Measurements from ENCODE around the gene AAK1. TPM values are rescaled to one million over a fixed set of nuclear protein-coding genes. Genes with fewer than 3 reads are reported as not detected.
A peak's percentile ranks its signal among the peaks of the same experiment; 100 is the strongest.
"Not testable (repeated sequence)": the region's sequence is repeated elsewhere in the genome, so short reads cannot be mapped to it uniquely, and the experiment has no call there.

AAK1 gene
- total RNA-seq, 2 experiments from 2014 or later, result 95.2 to 99.3 TPM

DNA sequence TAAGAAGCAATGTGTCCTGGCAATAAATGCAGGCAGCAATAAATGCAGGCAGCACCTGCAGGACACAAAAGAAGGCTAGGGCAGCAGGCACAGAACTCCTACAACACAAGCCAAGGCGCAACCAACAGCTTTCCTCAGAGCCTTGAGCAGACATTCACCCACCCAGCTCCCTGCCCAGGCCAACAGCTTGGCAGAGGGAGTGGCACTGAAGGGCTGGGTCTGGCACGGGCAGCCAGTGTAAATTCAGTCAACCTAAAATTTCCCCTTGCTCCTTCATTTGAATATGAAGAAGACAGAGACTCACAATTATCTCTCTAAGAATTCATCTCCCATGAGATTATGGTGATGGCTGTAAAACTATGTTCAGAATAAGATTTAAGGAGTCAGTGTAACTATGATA, 35.4 kb downstream of the AAK1 start:
- CTCF ChIA-PET, result no interaction called here
- no peaks in the 10 kb centered on the region for H3K27me3 Mint-ChIP-seq
- peaks cover 80% of the 10 kb centered on the region for H3K4me1 Mint-ChIP-seq (ENCODE audit: low read depth)
- DNase-seq, result no peak
- peaks cover 10% of the 10 kb centered on the region for H3K9me3 Mint-ChIP-seq
- H3K27ac Mint-ChIP-seq, result no peak overlapping the region
- intact Hi-C loops (cut with micrococcal nuclease), result no loop called here
- no peak overlapping the region for H3K4me3 Mint-ChIP-seq
- POLR2A ChIA-PET, result interaction anchor here (0.8 kb wide), 1 partner anchor 35 kb away, joined by 3 read pairs; the partner anchor contains the start of gene AAK1
- peaks cover 29% of the 10 kb centered on the region for H3K36me3 Mint-ChIP-seq

DNA sequence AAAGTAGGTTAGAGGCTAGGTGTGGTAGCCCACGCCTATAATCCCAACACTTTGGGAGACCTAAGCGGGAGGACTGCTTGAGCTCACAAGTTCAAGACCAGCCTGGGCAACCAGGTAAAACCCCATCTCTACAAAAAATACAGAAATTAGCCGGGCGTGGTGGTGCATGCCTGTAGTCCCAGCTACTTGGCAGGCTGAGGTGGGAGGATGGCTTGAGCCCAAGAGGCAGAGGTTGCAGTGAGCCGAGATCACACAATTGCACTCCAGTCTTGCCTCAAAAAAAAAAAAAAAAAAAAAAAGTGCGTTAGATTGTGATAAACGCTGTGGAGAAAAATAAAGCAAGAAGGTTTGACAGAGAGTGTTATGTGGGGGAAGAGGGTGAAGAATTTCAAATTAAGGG, 36.8 kb downstream of the AAK1 start:
- H3K27me3 Mint-ChIP-seq; POLR2A ChIA-PET; intact Hi-C loops (cut with micrococcal nuclease); H3K27ac Mint-ChIP-seq; H3K4me3 Mint-ChIP-seq; CTCF ChIA-PET; H3K9me3 Mint-ChIP-seq; DNase-seq: not testable (repeated sequence)
- H3K4me1 Mint-ChIP-seq (ENCODE audit: low read depth), result peaks cover 80% of the 10 kb centered on the region
- peaks cover 21% of the 10 kb centered on the region for H3K36me3 Mint-ChIP-seq

DNA sequence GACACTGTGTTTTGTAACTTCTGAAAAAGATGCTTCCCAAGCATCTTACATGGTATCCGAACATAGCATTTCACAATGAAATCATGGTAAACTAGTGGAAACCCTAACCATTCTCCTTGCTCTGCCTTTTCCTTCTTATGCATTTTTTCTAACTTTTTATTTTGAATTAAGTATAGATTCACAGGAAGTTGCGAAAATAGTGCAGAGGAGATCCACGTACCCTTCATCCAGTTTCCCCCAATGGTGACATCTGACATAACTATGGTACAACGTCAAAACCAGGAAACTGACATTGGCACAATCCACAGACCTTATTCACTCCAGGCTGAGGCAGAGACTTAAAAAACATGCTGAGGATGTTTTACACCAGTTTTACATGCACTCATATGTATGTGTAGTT, 38.3 kb downstream of the AAK1 start:
- intact Hi-C loops (cut with micrococcal nuclease), result no loop called here
- Mint-ChIP-seq H3K4me3 (no peak overlapping the region), H3K36me3 (peaks cover 14% of the 10 kb centered on the region), H3K4me1 (ENCODE audit: low read depth) (peaks cover 84% of the 10 kb centered on the region), H3K27me3 (no peaks in the 10 kb centered on the region), H3K9me3 (peaks cover 9% of the 10 kb centered on the region), H3K27ac (no peak overlapping the region)
- no peak for DNase-seq
- POLR2A ChIA-PET, result interaction anchor here (0.5 kb wide), 1 partner anchor 1613 kb away, joined by 4 read pairs; no protein-coding TSS in a partner anchor
- CTCF ChIA-PET, result interaction anchor here (1.5 kb wide), 1 partner anchor 120 kb away, joined by 5 read pairs; no protein-coding TSS in a partner anchor

DNA sequence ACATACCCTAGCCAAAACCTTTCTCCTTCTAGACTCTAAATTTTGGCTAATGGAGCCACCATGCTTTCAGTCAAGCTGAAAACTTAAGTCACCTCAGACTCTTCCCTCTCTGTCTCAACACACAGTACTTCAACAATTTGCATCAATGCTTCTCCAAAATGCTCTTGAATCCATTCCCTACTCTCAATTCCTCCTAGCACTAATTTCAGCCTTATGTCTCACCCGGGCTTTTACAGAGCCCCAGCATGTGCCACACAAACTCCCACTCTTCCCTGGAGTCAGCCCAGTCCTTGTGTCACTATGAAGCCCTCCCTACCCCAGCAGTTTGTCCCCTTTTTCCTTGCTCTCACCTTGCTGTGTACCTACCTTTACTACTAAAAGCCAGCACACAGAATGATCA, 38.7 kb downstream of the AAK1 start:
- no peaks in the 10 kb centered on the region for H3K27me3 Mint-ChIP-seq
- peaks cover 14% of the 10 kb centered on the region for H3K36me3 Mint-ChIP-seq
- peaks cover 87% of the 10 kb centered on the region for H3K4me1 Mint-ChIP-seq (ENCODE audit: low read depth)
- intact Hi-C loops (cut with micrococcal nuclease), result no loop called here
- POLR2A ChIA-PET, result no interaction called here
- H3K27ac Mint-ChIP-seq, result peak overlapping the region; percentile 26
- no peak overlapping the region for H3K4me3 Mint-ChIP-seq
- CTCF ChIA-PET, result interaction anchor here (0.9 to 1.5 kb wide), 2 partner anchors 11 to 120 kb away, joined by 3 to 5 read pairs; no protein-coding TSS in a partner anchor
- DNase-seq, result no peak
- H3K9me3 Mint-ChIP-seq, result peaks cover 5% of the 10 kb centered on the region

DNA sequence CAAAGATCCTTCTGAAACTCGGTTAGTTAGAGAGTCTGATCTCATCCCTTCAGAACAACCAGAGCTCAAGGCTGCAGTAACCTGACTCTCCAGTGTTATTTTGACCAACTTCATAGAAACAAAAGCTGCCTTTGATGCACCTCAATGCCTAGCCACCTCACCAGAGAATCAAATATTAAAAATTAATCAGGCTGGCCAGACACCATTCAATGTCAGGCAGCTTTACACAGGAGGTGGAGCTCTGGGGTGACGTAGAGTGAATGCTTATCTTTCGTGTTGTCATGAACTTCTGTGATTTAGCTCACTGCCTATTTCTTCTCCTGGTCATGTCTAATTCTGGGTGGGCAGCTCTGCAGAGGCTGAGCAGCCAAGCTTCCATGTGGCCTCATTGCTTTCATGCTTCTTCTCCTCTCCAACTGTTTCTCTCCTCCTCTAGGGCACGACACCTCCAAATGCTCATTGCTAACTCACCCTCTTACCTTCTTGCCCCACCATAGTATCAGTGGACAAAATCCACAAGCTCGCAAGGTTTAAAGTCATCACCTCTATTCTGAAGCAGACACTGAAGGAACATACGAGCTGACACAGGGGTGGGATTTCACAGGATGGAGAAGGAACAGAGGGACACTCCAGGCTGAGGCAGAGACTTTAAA, 39.4 kb downstream of the AAK1 start:
- POLR2A ChIA-PET, result interaction anchor here (1.5 kb wide), 1 partner anchor 12 kb away, joined by 4 read pairs; no protein-coding TSS in a partner anchor
- intact Hi-C loops (cut with micrococcal nuclease), result no loop called here

DNA sequence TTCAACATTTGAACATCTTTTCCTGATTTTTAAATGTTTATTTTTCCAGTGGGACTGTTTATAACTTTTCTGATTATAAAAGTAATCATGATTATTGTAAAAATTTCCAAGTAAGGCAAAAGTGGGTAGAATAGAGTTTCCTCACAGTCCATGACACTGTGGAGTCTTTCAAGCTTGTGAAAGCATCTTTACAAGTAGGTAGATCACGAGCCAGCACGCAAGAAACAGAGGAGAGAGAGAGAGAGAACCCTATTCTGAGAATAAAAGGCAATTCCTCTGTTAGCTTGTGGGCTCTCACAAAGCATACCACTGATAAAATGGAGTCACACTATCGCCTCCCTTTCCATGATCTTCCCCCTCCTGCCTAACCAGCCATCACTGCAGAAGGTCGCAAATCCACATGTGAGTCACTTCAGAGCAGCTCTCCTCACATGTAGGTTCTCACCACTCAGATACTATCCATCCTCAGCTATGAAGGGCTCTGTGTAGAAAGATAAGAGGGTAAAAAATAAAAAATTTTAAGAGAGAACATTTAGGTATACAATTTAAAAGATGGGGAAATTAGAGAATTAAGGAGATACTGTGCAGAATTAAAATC, 40.3 kb downstream of the AAK1 start:
- CTCF ChIA-PET, result interaction anchor here (0.6 to 2.1 kb wide), 5 partner anchors 38 to 213 kb away, joined by 3 to 15 read pairs (median 3); no protein-coding TSS in a partner anchor
- DNase-seq, result no peak
- peaks cover 14% of the 10 kb centered on the region for H3K36me3 Mint-ChIP-seq
- intact Hi-C loops (cut with micrococcal nuclease), result no loop called here
- no peak overlapping the region for H3K4me3 Mint-ChIP-seq
- H3K27me3 Mint-ChIP-seq, result no peaks in the 10 kb centered on the region
- POLR2A ChIA-PET, result interaction anchor here (1.5 kb wide), 1 partner anchor 13 kb away, joined by 4 read pairs; no protein-coding TSS in a partner anchor
- H3K4me1 Mint-ChIP-seq (ENCODE audit: low read depth), result peaks cover 88% of the 10 kb centered on the region
- peak overlapping the region; percentile 44 for H3K27ac Mint-ChIP-seq
- peaks cover 5% of the 10 kb centered on the region for H3K9me3 Mint-ChIP-seq

More for the DNA sequence above, 39.4 kb downstream of the AAK1 start:
- peaks cover 91% of the 10 kb centered on the region for H3K4me1 Mint-ChIP-seq (ENCODE audit: low read depth)
- H3K27ac Mint-ChIP-seq, result no peak overlapping the region
- DNase-seq, result no peak
- CTCF ChIA-PET, result interaction anchor here (0.6 to 2.1 kb wide), 6 partner anchors 9 to 212 kb away, joined by 3 to 15 read pairs (median 4); no protein-coding TSS in a partner anchor
- peaks cover 5% of the 10 kb centered on the region for H3K9me3 Mint-ChIP-seq
- H3K4me3 Mint-ChIP-seq, result no peak overlapping the region
- H3K36me3 Mint-ChIP-seq, result peaks cover 14% of the 10 kb centered on the region
- no peaks in the 10 kb centered on the region for H3K27me3 Mint-ChIP-seq

DNA sequence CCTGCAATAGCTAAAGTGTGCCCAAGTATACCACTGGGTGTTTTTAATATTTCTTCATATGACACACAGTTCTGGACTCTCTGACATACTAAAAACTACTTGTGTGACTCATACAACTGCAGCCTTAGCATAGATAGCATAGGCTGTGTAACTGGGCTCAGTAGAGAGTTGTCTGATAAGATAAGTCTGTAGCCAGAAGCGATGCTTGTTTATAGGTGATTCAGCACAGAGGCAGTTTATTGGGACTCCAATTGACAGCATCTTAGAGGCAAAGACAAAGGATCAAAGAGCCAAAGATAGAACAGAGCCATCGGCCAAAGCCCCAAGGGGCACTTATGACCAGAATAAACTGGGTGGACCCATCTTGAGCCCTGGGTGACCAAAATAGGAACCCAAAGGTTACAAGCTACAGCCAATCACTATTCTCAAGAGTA, 42.3 kb downstream of the AAK1 start:
- ChIA-PET CTCF (interaction anchor here (1.0 to 1.4 kb wide), 4 partner anchors 36 to 83 kb away, joined by 3 to 12 read pairs (median 4); no protein-coding TSS in a partner anchor), POLR2A (interaction anchor here (1.0 to 1.5 kb wide), 6 partner anchors 15 to 82 kb away, joined by 3 to 5 read pairs (median 3); partner anchors contain the start of gene AAK1)
- Mint-ChIP-seq H3K36me3 (peaks cover 11% of the 10 kb centered on the region), H3K9me3 (peaks cover 5% of the 10 kb centered on the region), H3K4me3 (no peak overlapping the region), H3K27ac (peak overlapping the region; percentile 85), H3K27me3 (no peaks in the 10 kb centered on the region), H3K4me1 (ENCODE audit: low read depth) (peaks cover 88% of the 10 kb centered on the region)
- DNase-seq, result no peak
- intact Hi-C loops (cut with micrococcal nuclease), result loop anchor here (1.0 to 2.0 kb wide), 4 partner anchors 16 to 45 kb away; partner anchors contain the start of gene AAK1

DNA sequence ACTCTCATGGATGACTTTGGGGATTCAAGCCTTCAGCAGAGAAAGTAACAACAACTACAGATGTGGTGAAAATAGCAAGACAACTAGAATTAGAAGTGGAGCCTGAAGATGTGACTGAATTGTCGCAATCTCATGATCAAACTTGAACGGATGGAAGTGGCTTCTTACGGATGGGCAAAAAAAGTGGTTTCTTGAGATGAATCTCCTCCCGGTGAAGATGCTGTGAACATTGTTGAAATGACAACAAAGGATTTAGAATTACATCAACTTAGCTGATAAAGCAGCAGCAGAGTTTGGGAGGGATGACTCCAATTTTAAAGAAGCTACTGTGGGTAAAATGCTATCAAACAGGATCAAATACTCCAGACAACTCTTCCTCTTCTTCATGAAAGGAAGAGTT, 43.1 kb downstream of the AAK1 start:
- H3K9me3 Mint-ChIP-seq, result no peaks in the 10 kb centered on the region
- H3K4me3 Mint-ChIP-seq, result peak overlapping the region; percentile 29
- peak overlapping the region; percentile 85 for H3K27ac Mint-ChIP-seq
- H3K36me3 Mint-ChIP-seq, result peaks cover 8% of the 10 kb centered on the region
- H3K27me3 Mint-ChIP-seq, result no peaks in the 10 kb centered on the region
- ChIA-PET CTCF (interaction anchor here (1.0 to 1.4 kb wide), 3 partner anchors 35 to 83 kb away, joined by 3 to 12 read pairs (median 3); no protein-coding TSS in a partner anchor), POLR2A (interaction anchor here (1.0 to 1.5 kb wide), 6 partner anchors 14 to 83 kb away, joined by 3 to 5 read pairs (median 3); partner anchors contain the start of gene AAK1)
- DNase-seq, result no peak
- intact Hi-C loops (cut with micrococcal nuclease), result loop anchor here (1.0 to 2.0 kb wide), 4 partner anchors 16 to 75 kb away; partner anchors contain the start of gene AAK1
- peaks cover 86% of the 10 kb centered on the region for H3K4me1 Mint-ChIP-seq (ENCODE audit: low read depth)

DNA sequence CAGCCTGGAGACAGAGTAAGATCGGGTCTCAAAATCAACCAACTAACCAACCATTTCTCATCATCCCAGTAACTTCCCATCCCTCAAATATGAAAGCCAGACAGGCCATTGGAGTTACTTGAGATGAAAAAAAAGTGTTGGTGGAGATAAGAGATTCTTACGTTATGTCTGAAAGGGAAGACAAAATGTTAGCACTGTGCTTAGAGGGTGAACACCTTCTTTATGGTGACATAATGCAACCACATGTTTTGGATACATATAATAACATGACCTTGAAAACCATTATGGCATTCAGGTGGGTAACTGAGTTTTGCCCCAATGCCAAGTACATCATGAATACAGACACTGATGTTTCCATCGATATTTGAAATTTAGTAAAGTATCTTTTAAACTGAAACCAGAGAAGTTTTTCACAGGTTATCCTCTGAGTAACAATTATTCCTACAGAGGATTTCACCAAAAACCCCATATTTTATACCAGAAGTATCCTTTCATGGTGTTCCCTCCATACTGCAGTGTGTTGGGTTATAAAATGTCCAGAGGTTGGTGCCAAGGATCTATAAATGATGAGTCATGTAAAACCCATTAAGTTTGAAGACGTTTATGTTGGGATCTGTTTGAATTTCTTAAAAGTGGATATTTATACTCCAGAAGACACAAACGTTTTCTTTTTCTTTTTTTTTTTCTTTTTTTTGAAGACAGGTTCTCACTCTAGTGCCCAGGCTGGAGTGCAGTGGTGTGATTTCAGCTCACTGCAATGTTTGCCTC, 45.5 kb downstream of the AAK1 start:
- no peak overlapping the region for H3K4me3 Mint-ChIP-seq
- intact Hi-C loops (cut with micrococcal nuclease), result no loop called here

DNA sequence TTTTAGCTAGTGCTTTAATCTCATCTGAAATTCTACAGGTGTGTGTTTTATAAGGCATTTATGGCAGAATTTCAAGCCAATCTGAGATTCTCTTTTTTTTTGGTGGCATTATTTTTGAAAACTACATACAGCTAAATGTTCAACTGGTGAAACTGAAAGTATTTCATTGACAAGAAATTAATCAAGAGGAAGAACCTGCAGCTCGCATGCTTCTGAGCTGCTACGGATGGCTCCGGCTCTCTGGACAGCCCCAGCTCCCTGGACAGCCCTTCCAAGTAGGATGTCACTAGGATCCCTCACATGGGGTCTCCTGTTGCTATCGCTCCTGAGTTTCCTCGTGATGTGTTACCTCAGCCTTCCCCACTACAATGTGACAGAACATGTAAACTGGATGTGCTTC, 46.4 kb downstream of the AAK1 start:
- Mint-ChIP-seq H3K4me1 (ENCODE audit: low read depth) (peaks cover 78% of the 10 kb centered on the region), H3K27me3 (no peaks in the 10 kb centered on the region), H3K36me3 (peaks cover 7% of the 10 kb centered on the region), H3K4me3 (peak overlapping the region; percentile 13), H3K27ac (no peak overlapping the region), H3K9me3 (no peaks in the 10 kb centered on the region)
- intact Hi-C loops (cut with micrococcal nuclease), result no loop called here
- POLR2A ChIA-PET, result interaction anchor here (0.7 to 1.2 kb wide), 3 partner anchors 13 to 32 kb away, joined by 3 to 6 read pairs (median 3); no protein-coding TSS in a partner anchor
- CTCF ChIA-PET, result interaction anchor here (0.6 to 1.8 kb wide), 6 partner anchors 14 to 748 kb away, joined by 3 to 7 read pairs (median 3); no protein-coding TSS in a partner anchor
- DNase-seq, result no peak

More for the DNA sequence above, 45.5 kb downstream of the AAK1 start:
- CTCF ChIA-PET, result interaction anchor here (0.6 to 1.2 kb wide), 3 partner anchors 33 to 203 kb away, joined by 3 to 4 read pairs (median 3); no protein-coding TSS in a partner anchor
- Mint-ChIP-seq H3K27me3 (no peaks in the 10 kb centered on the region), H3K27ac (peak overlapping the region; percentile 23), H3K36me3 (peaks cover 7% of the 10 kb centered on the region), H3K9me3 (no peaks in the 10 kb centered on the region), H3K4me1 (ENCODE audit: low read depth) (peaks cover 78% of the 10 kb centered on the region)
- POLR2A ChIA-PET, result no interaction called here
- no peak for DNase-seq

DNA sequence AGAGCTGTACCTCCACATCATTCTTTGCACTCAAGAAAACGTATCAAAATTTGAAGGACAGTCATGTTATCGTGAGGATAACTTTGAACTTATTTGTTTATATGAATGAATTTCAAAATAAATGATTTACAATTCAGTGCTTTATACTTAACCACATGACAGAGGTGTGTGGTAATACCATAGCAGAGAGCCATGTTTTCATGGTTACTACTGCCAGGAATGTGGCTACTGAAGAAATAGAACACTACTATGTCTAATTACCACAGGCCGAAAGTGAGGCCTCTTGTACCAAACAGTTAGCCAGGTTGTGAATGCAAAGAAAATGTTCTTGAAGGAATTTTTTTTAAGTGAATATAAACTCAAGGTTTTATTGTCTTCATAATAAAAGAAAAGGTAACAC, 49.2 kb downstream of the AAK1 start:
- no peak for DNase-seq
- Mint-ChIP-seq H3K9me3 (no peaks in the 10 kb centered on the region), H3K36me3 (peaks cover 1% of the 10 kb centered on the region), H3K27me3 (no peaks in the 10 kb centered on the region), H3K4me1 (ENCODE audit: low read depth) (peaks cover 73% of the 10 kb centered on the region), H3K27ac (no peak overlapping the region), H3K4me3 (no peak overlapping the region)
- ChIA-PET CTCF (interaction anchor here (0.6 to 1.4 kb wide), 4 partner anchors 29 to 162 kb away, joined by 3 to 10 read pairs (median 4); no protein-coding TSS in a partner anchor), POLR2A (no interaction called here)
- intact Hi-C loops (cut with micrococcal nuclease), result no loop called here

Data from activated CD4-positive, alpha-beta memory T cell treated with anti-CD3 and anti-CD28 coated beads for 36 hours (primary cell).